NCI-H1436 (cell line): Measurements from ENCODE around the gene CLASP2.

Experiments
- DNase-seq: peaks from one replicate; lab custom pipeline; 2025; lab: John Stamatoyannopoulos, UW

The CLASP2 gene

GRCh38 chr3:33636125-33636850 is 81.8 kb downstream of the CLASP2 start:
- DNase-seq, result no peak

- no peak for DNase-seq
Measured at GRCh38 chr3:33634262-33634661, 83.8 kb downstream of the CLASP2 start.

- DNase-seq, result no peak
Measured at GRCh38 chr3:33629219-33629618, 88.8 kb downstream of the CLASP2 start.

- no peak for DNase-seq
Measured at GRCh38 chr3:33624756-33625155, 93.3 kb downstream of the CLASP2 start.

- DNase-seq, result no peak
Measured at GRCh38 chr3:33613041-33613440, 105.0 kb downstream of the CLASP2 start.

GRCh38 chr3:33612607-33613006 is 105.4 kb downstream of the CLASP2 start:
- DNase-seq, result no peak

GRCh38 chr3:33602829-33603228 is 115.2 kb downstream of the CLASP2 start:
- no peak for DNase-seq

- DNase-seq, result no peak
Measured at GRCh38 chr3:33597257-33597689, 120.8 kb downstream of the CLASP2 start.

GRCh38 chr3:33592999-33593398 is 125.1 kb downstream of the CLASP2 start:
- no peak for DNase-seq

GRCh38 chr3:33590541-33590940 is 127.5 kb downstream of the CLASP2 start:
- DNase-seq, result no peak

- no peak for DNase-seq
Measured at GRCh38 chr3:33586402-33586801, 131.7 kb downstream of the CLASP2 start.

- DNase-seq, result no peak
Measured at GRCh38 chr3:33582234-33582633, 135.8 kb downstream of the CLASP2 start.

GRCh38 chr3:33581666-33582065 is 136.4 kb downstream of the CLASP2 start:
- DNase-seq, result no peak

- no peak for DNase-seq
Measured at GRCh38 chr3:33579840-33580239, 138.2 kb downstream of the CLASP2 start.

- no peak for DNase-seq
Measured at GRCh38 chr3:33579178-33579510, 138.9 kb downstream of the CLASP2 start.

- DNase-seq, result no peak
Measured at GRCh38 chr3:33578325-33579177, 139.5 kb downstream of the CLASP2 start.

GRCh38 chr3:33577588-33577987 is 140.5 kb downstream of the CLASP2 start:
- DNase-seq, result no peak

- DNase-seq, result no peak
Measured at GRCh38 chr3:33577173-33577572, 140.9 kb downstream of the CLASP2 start.

- DNase-seq, result no peak
Measured at GRCh38 chr3:33575311-33575710, 142.7 kb downstream of the CLASP2 start.

GRCh38 chr3:33557829-33558228 is 160.2 kb downstream of the CLASP2 start:
- no peak for DNase-seq

- DNase-seq, result no peak
Measured at GRCh38 chr3:33557279-33557678, 160.8 kb downstream of the CLASP2 start.

GRCh38 chr3:33547101-33547500 is 171.0 kb downstream of the CLASP2 start:
- no peak for DNase-seq

- DNase-seq, result no peak
Measured at GRCh38 chr3:33544126-33544525, 173.9 kb downstream of the CLASP2 start.
